ENCODE measurements around the gene FOXO6. TPM values are rescaled to one million over a fixed set of nuclear protein-coding genes. Genes with fewer than 3 reads are reported as not detected.
A peak's percentile ranks its signal among the peaks of the same experiment; 100 is the strongest.

Gene FOXO6
- total RNA-seq, 1 experiment from 2014 or later = 9.0 TPM

GRCh38 chr1:41404308-41404761 lies 43.1 kb downstream of the FOXO6 start:
- peak; percentile 36 to 54 for DNase-seq
- Histone ChIP-seq H3K79me2 (ENCODE audit: low read depth) (no peaks in the 10 kb centered on the region), H3K36me3 (ENCODE audit: low read depth) (no peaks in the 10 kb centered on the region), H3K9me2 (ENCODE audit: insufficient read depth) (no peaks in the 10 kb centered on the region), H3F3A (ENCODE audit: insufficient read depth, low read depth) (no peaks in the 10 kb centered on the region), H3K9me3 (ENCODE audit: insufficient read depth, low read depth) (no peaks in the 10 kb centered on the region), H3K4me1 (replicated peaks; ENCODE audit: insufficient read depth) (no peaks in the 10 kb centered on the region), H2AFZ (no peak overlapping the region), H3K27ac (no peak overlapping the region), H3K27me3 (ENCODE audit: insufficient read depth, low read depth) (peaks cover 25% of the 10 kb centered on the region; the same call in 1 of the 2 replicates), H4K20me1 (ENCODE audit: insufficient read depth) (no peaks in the 10 kb centered on the region), H3K4me3 (no peak overlapping the region), H3K4me2 (no peak overlapping the region)
- intact Hi-C loops (cut with micrococcal nuclease; ENCODE audit: unreplicated experiment) = no loop called here
- CTCF ChIA-PET = no interaction called here
- POLR2A ChIA-PET (ENCODE audit: unreplicated experiment) = interaction anchor here (0.6 kb wide), 1 partner anchor 22 kb away, joined by 6 read pairs; no protein-coding TSS in a partner anchor
- TF ChIP-seq CTCF (conservative IDR thresholded peaks at IDR 0.05) (no peak), EZH2 (IDR thresholded peaks at IDR 0.05; ENCODE audit: low read depth) (no peak)
- BruUV-seq (replicated peaks) = no TSS peak

GRCh38 chr1:41407664-41408252 lies 46.5 kb downstream of the FOXO6 start:
- ChIA-PET POLR2A (ENCODE audit: unreplicated experiment) (no interaction called here), CTCF (interaction anchor here (0.6 kb wide), 1 partner anchor 26 kb away, joined by 3 read pairs; no protein-coding TSS in a partner anchor)
- peaks cover 6% of the 10 kb centered on the region for H3F3A ChIP-seq (ENCODE audit: insufficient read depth, low read depth)

GRCh38 chr1:41408691-41409090 lies 47.5 kb downstream of the FOXO6 start:
- Histone ChIP-seq H3K4me1 (replicated peaks; ENCODE audit: insufficient read depth) (no peaks in the 10 kb centered on the region), H3K79me2 (ENCODE audit: low read depth) (no peaks in the 10 kb centered on the region), H3K27me3 (ENCODE audit: insufficient read depth, low read depth) (peaks cover 19% of the 10 kb centered on the region; the same call in 1 of the 2 replicates), H3K36me3 (ENCODE audit: low read depth) (no peaks in the 10 kb centered on the region), H3K9me3 (ENCODE audit: insufficient read depth, low read depth) (no peaks in the 10 kb centered on the region), H3K4me2 (no peak overlapping the region), H3K4me3 (no peak overlapping the region), H3K9me2 (ENCODE audit: insufficient read depth) (no peaks in the 10 kb centered on the region), H3K27ac (no peak overlapping the region), H2AFZ (no peak overlapping the region), H4K20me1 (ENCODE audit: insufficient read depth) (no peaks in the 10 kb centered on the region), H3F3A (ENCODE audit: insufficient read depth, low read depth) (peaks cover 6% of the 10 kb centered on the region)
- intact Hi-C loops (cut with micrococcal nuclease; ENCODE audit: unreplicated experiment) = no loop called here
- ChIA-PET CTCF (no interaction called here), POLR2A (ENCODE audit: unreplicated experiment) (no interaction called here)
- DNase-seq = peak in 1 of 2 experiments; percentile 32
- no TSS peak for BruUV-seq (replicated peaks)
- TF ChIP-seq EZH2 (IDR thresholded peaks at IDR 0.05; ENCODE audit: low read depth) (no peak), CTCF (conservative IDR thresholded peaks at IDR 0.05) (no peak)

More at GRCh38 chr1:41407664-41408252, 46.5 kb downstream of the FOXO6 start:
- BruUV-seq (replicated peaks) = no TSS peak
- peak in 1 of 2 experiments; percentile 18 for DNase-seq
- Histone ChIP-seq H3K36me3 (ENCODE audit: low read depth) (no peaks in the 10 kb centered on the region), H3K79me2 (ENCODE audit: low read depth) (no peaks in the 10 kb centered on the region), H3K9me2 (ENCODE audit: insufficient read depth) (no peaks in the 10 kb centered on the region), H3K9me3 (ENCODE audit: insufficient read depth, low read depth) (no peaks in the 10 kb centered on the region), H4K20me1 (ENCODE audit: insufficient read depth) (no peaks in the 10 kb centered on the region), H2AFZ (no peak overlapping the region), H3K4me1 (replicated peaks; ENCODE audit: insufficient read depth) (no peaks in the 10 kb centered on the region), H3K4me2 (no peak overlapping the region), H3K27ac (no peak overlapping the region), H3K27me3 (ENCODE audit: insufficient read depth, low read depth) (peaks cover 25% of the 10 kb centered on the region; the same call in 1 of the 2 replicates), H3K4me3 (no peak overlapping the region)
- TF ChIP-seq EZH2 (IDR thresholded peaks at IDR 0.05; ENCODE audit: low read depth) = no peak
- no peak for TF ChIP-seq CTCF (conservative IDR thresholded peaks at IDR 0.05)
- intact Hi-C loops (cut with micrococcal nuclease; ENCODE audit: unreplicated experiment) = no loop called here

All from PC-9 (cell line).